Measurements from ENCODE around the gene CZIB.

DNA sequence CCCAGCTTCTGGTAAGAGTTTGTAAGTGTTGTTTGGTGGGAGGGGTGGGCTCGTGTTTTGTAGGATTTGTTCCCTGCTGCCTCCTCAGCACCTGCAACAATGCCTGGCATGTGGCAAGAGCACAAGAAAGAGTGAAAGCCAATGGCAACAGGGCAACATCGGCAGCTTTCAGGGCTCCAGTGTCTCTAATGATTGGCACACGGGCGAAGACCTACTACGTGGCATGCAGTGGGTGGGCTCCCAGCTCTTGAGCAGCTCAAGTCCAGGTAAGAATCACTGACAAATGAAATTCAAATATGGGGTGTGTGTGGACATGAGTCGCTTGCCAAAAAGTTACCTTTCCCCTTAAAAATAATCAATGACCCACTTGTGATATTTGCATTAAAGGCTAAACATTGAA, 54.1 kb downstream of the CZIB start:
- TF ChIP-seq, protein P1, sequence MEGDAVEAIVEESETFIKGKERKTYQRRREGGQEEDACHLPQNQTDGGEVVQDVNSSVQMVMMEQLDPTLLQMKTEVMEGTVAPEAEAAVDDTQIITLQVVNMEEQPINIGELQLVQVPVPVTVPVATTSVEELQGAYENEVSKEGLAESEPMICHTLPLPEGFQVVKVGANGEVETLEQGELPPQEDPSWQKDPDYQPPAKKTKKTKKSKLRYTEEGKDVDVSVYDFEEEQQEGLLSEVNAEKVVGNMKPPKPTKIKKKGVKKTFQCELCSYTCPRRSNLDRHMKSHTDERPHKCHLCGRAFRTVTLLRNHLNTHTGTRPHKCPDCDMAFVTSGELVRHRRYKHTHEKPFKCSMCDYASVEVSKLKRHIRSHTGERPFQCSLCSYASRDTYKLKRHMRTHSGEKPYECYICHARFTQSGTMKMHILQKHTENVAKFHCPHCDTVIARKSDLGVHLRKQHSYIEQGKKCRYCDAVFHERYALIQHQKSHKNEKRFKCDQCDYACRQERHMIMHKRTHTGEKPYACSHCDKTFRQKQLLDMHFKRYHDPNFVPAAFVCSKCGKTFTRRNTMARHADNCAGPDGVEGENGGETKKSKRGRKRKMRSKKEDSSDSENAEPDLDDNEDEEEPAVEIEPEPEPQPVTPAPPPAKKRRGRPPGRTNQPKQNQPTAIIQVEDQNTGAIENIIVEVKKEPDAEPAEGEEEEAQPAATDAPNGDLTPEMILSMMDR (IDR thresholded peaks at IDR 0.05): no peak
- no peak for TF ChIP-seq EP300 (IDR thresholded peaks at IDR 0.05)
- TF ChIP-seq POLR2A (IDR thresholded peaks at IDR 0.05): no peak
